ENCODE results near the gene TRAIP. TPM values are rescaled to one million over a fixed set of nuclear protein-coding genes. Genes with fewer than 3 reads are reported as not detected.
"Not testable (repeated sequence)": the region's sequence is repeated elsewhere in the genome, so short reads cannot be mapped to it uniquely, and the experiment has no call there.

The TRAIP gene
- total RNA-seq, 1 donor from 2014 or later, result 17.4 TPM

DNA sequence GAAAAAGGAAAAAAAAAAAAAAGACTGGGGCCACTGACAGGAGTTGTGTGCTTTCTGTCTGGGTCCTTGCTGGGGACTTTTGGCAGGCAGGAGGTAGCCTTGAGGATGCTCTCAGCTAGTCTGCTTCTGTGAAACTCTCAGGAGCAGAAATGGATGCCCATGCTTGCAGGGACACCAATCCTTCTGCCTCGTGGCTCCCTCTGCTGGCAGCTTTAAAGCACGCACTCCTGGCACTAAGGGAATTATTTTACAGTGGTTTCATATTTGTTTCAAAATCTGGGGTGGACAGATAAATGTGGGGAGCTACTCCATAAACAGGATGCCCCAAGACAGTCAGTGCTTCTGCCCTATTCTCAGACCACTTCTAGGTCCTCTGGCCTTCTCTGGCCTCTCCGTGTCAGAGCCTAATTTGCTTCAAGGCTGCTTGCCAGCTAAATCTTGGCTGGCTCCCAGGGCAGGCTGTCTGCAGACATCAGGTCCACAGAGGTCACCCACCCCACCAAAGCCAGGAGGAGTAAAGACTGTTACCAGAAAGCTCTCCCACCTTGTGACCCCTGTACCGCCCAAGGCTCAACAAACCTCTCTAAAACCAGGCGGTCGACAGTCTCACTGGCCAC is 17.1 kb downstream of the TRAIP start:
- no peak overlapping the region for H3K4me3 ChIP-seq
- peaks cover 6% of the 10 kb centered on the region for H3K4me1 ChIP-seq
- TF ChIP-seq POLR2AphosphoS5 (IDR thresholded peaks at IDR 0.05; ENCODE audit: insufficient read depth in 1 of 2, low read depth in 1 of 2) (peak; percentile 16 to 70), POLR2A (IDR thresholded peaks at IDR 0.05) (no peak)
- TF ChIP-seq, protein P1, sequence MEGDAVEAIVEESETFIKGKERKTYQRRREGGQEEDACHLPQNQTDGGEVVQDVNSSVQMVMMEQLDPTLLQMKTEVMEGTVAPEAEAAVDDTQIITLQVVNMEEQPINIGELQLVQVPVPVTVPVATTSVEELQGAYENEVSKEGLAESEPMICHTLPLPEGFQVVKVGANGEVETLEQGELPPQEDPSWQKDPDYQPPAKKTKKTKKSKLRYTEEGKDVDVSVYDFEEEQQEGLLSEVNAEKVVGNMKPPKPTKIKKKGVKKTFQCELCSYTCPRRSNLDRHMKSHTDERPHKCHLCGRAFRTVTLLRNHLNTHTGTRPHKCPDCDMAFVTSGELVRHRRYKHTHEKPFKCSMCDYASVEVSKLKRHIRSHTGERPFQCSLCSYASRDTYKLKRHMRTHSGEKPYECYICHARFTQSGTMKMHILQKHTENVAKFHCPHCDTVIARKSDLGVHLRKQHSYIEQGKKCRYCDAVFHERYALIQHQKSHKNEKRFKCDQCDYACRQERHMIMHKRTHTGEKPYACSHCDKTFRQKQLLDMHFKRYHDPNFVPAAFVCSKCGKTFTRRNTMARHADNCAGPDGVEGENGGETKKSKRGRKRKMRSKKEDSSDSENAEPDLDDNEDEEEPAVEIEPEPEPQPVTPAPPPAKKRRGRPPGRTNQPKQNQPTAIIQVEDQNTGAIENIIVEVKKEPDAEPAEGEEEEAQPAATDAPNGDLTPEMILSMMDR (IDR thresholded peaks at IDR 0.05), result peak; percentile 78 to 93 (median 80)
- no peaks in the 10 kb centered on the region for H3K27me3 ChIP-seq
- H3K9me3 ChIP-seq, result no peaks in the 10 kb centered on the region
- DNase-seq (ENCODE audit: extremely low spot score in 2 of 2), result no peak
- intact Hi-C loops (cut with DNase I), result no loop called here
- no peaks in the 10 kb centered on the region for H3K36me3 ChIP-seq
- H3K27ac ChIP-seq, result peak overlapping the region; percentile 47

DNA sequence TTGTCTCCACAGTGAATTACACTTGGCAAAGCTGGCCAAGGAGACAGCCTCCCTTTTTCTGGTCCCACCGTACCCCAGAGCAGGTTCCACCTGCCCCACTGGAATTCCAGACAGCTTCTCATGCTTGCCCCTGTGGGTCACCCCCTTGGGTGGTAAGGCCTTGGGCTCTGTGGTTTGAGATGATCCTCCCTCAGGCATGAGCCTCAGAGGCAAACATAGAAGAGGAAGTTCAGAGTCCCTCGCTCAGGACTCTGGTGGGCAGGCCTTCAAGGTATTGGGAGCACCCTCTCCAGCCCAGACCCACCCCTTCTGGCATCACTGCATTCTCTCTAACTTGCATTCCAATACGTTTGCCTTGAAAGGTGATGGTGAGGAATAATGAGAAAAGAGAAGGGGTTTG is 25.0 kb downstream of the TRAIP start:
- Histone ChIP-seq H3K4me1 (no peaks in the 10 kb centered on the region), H3K27me3 (no peaks in the 10 kb centered on the region), H3K9me3 (no peaks in the 10 kb centered on the region), H3K36me3 (no peaks in the 10 kb centered on the region), H3K4me3 (no peak overlapping the region), H3K27ac (no peak overlapping the region)
- no peak for DNase-seq (ENCODE audit: extremely low spot score in 2 of 2)
- intact Hi-C loops (cut with DNase I), result no loop called here
- TF ChIP-seq POLR2AphosphoS5 (IDR thresholded peaks at IDR 0.05; ENCODE audit: insufficient read depth in 1 of 2, low read depth in 1 of 2) (no peak), POLR2A (IDR thresholded peaks at IDR 0.05) (no peak)
- TF ChIP-seq, protein P1 (IDR thresholded peaks at IDR 0.05), result no peak

DNA sequence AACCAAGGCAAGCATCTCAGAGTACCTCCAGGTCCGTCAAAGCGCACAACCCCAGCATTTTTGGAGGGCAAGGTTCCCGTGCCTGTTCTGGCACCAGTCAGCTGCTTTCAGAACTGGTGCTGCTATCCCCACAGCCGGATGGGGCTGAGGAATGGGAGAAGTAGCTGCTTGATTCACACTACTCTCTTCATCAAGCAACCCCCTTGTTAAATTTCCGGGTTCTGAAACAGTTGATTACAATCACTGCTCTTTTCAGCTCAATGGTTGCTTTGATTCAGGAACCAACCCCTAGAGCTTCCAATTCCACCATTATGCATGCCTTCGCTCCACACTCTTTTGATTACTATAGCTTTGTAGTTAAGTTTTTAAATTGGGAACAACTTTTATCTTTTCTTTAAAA is 30.3 kb downstream of the TRAIP start:
- Histone ChIP-seq H3K4me3 (no peak overlapping the region), H3K27ac (no peak overlapping the region), H3K4me1 (no peaks in the 10 kb centered on the region), H3K36me3 (no peaks in the 10 kb centered on the region), H3K9me3 (no peaks in the 10 kb centered on the region), H3K27me3 (no peaks in the 10 kb centered on the region)
- DNase-seq (ENCODE audit: extremely low spot score in 2 of 2), result no peak
- intact Hi-C loops (cut with DNase I), result no loop called here
- TF ChIP-seq POLR2AphosphoS5 (IDR thresholded peaks at IDR 0.05; ENCODE audit: insufficient read depth in 1 of 2, low read depth in 1 of 2) (no peak), POLR2A (IDR thresholded peaks at IDR 0.05) (no peak)
- TF ChIP-seq, protein P1 (IDR thresholded peaks at IDR 0.05), result no peak

DNA sequence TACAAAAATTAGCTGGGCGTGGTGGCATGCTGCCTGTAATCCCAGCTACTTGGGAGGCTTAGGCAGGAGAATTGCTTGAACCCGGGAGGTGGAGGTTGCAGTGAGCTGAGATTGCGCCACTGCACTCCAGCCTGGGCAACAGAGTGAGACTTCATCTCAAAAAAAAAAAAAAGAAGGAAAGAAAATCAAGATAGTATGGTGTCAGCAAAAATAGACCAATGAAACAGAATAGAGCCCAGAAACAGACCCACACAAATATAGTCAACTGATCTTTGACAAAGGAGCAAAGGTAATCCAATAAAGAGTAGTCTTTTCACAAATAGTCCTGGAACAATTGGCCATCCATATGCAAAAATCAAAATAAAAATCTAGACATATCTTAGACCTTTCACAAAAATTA is 33.2 kb downstream of the TRAIP start:
- H3K27ac ChIP-seq; DNase-seq (ENCODE audit: extremely low spot score in 2 of 2); H3K4me3 ChIP-seq; H3K4me1 ChIP-seq; intact Hi-C loops (cut with DNase I); H3K27me3 ChIP-seq; H3K36me3 ChIP-seq; H3K9me3 ChIP-seq: not testable (repeated sequence)

DNA sequence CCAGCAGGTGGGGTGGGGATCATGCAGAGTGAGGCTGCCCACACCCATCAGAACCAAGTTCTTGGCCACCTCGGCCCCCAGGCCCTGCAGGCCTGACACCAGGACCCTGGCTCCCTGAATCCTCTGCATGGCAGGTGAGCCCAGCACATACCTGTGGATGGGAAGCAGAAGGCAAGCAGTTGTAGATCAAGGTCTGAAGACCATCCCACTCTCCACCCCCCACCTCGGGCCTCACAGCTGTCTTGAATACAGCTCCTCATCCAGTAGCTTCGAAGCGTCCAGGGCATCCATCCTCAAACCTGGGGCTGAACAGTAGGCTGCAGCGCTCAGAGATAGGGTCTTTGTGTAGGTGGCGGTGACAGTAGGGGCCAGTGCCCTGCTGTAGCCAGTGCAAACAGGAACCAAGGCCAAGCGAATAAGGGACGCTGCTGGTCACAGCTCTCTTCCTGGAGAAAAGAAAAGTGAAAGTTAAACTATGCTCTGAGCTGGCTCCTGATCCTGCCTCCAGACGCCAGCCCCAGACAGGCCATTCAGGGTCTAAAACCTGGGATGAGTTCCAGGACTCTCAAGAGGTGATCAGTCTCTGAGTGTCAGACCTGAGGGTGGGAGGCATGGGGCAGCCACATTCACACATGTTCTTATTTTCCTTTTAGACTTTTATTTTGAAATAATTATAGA is 42.7 kb downstream of the TRAIP start, which contains the start of gene UBA7:
Gene UBA7, minus strand, starts transcription at position 457 of the 678 bp plus-strand sequence. Its CDS starts 166 bp downstream, at position 291.
- Histone ChIP-seq H3K4me1 (peaks cover 32% of the 10 kb centered on the region), H3K36me3 (peaks cover 0 to 16% of the 10 kb centered on the region in 2 donors), H3K27ac (peak within 1 kb of the TSS; percentile 65), H3K9me3 (no peaks in the 10 kb centered on the region), H3K4me3 (peak within 1 kb of the TSS; percentile 40 to 55), H3K27me3 (no peaks in the 10 kb centered on the region)
- TF ChIP-seq POLR2AphosphoS5 (IDR thresholded peaks at IDR 0.05; ENCODE audit: insufficient read depth in 1 of 2, low read depth in 1 of 2) (peak; percentile 44 to 48), POLR2A (IDR thresholded peaks at IDR 0.05) (no peak)
- DNase-seq (ENCODE audit: extremely low spot score in 2 of 2), result no peak
- intact Hi-C loops (cut with DNase I), result no loop called here

Data from vagina (tissue), 2 donors.